ENCODE results near the gene HPS1.

The HPS1 gene

GRCh38 chr10:98419469-98420261 is 27.1 kb downstream of the HPS1 start:
- Histone ChIP-seq H2BK5ac (ENCODE audit: low read depth, low read length, poor library complexity) (no peak overlapping the region), H2BK12ac (ENCODE audit: low read length) (no peak overlapping the region), H3K4ac (ENCODE audit: low read depth, low read length) (no peak overlapping the region), H3K23ac (ENCODE audit: low read length) (no peak overlapping the region), H3K27ac (ENCODE audit: low read depth, low read length) (no peak overlapping the region), H2AFZ (ENCODE audit: insufficient read depth, low read length, poor library complexity) (no peak overlapping the region), H4K8ac (ENCODE audit: low read depth, low read length) (no peak overlapping the region), H4K91ac (ENCODE audit: low read depth, low read length) (no peak overlapping the region), H3K27me3 (ENCODE audit: insufficient read depth, low read length) (no peaks in the 10 kb centered on the region), H2BK120ac (ENCODE audit: insufficient read depth, low read length, poor library complexity) (no peak overlapping the region), H3K9ac (ENCODE audit: low read length) (no peak overlapping the region), H3K14ac (ENCODE audit: low read length) (no peak overlapping the region), H3K9me3 (ENCODE audit: insufficient read depth, low read depth, low read length) (no peaks in the 10 kb centered on the region), H2AK5ac (ENCODE audit: low read length) (no peak overlapping the region), H3K18ac (ENCODE audit: low read length) (no peak overlapping the region), H3K4me2 (ENCODE audit: low read length) (no peak overlapping the region), H4K12ac (ENCODE audit: low read depth, low read length) (no peak overlapping the region), H3K4me3 (ENCODE audit: low read depth, low read length) (no peak overlapping the region), H3K79me2 (ENCODE audit: control insufficient read depth, insufficient read depth, low read length, poor library complexity) (peaks cover 2% of the 10 kb centered on the region), H3K79me1 (ENCODE audit: low read length) (peaks cover 10% of the 10 kb centered on the region), H3K36me3 (ENCODE audit: control insufficient read depth in 1 of 2, insufficient read depth in 2 of 2, low read length in 2 of 2) (peaks cover 5 to 13% of the 10 kb centered on the region in 2 experiments), H3K4me1 (ENCODE audit: control insufficient read depth in 1 of 2, insufficient read depth in 2 of 2, low read length in 2 of 2) (peaks cover 23 to 26% of the 10 kb centered on the region in 2 experiments)
- no CpG with 5 or more reads among the region's 17 CpGs for WGBS (ENCODE audit: extremely low coverage, insufficient coverage, insufficient read length)
- no peak for DNase-seq

GRCh38 chr10:98418665-98419468 is 27.9 kb downstream of the HPS1 start:
- Histone ChIP-seq H3K4ac (ENCODE audit: low read depth, low read length) (no peak overlapping the region), H4K91ac (ENCODE audit: low read depth, low read length) (no peak overlapping the region), H3K36me3 (ENCODE audit: control insufficient read depth in 1 of 2, insufficient read depth in 2 of 2, low read length in 2 of 2) (peaks cover 5 to 13% of the 10 kb centered on the region in 2 experiments), H3K27ac (ENCODE audit: low read depth, low read length) (no peak overlapping the region), H2BK5ac (ENCODE audit: low read depth, low read length, poor library complexity) (no peak overlapping the region), H3K4me2 (ENCODE audit: low read length) (no peak overlapping the region), H3K9me3 (ENCODE audit: insufficient read depth, low read depth, low read length) (no peaks in the 10 kb centered on the region), H3K18ac (ENCODE audit: low read length) (no peak overlapping the region), H2BK12ac (ENCODE audit: low read length) (no peak overlapping the region), H3K14ac (ENCODE audit: low read length) (no peak overlapping the region), H3K9ac (ENCODE audit: low read length) (no peak overlapping the region), H2BK120ac (ENCODE audit: insufficient read depth, low read length, poor library complexity) (no peak overlapping the region), H4K12ac (ENCODE audit: low read depth, low read length) (no peak overlapping the region), H3K79me2 (ENCODE audit: control insufficient read depth, insufficient read depth, low read length, poor library complexity) (peaks cover 2% of the 10 kb centered on the region), H2AFZ (ENCODE audit: insufficient read depth, low read length, poor library complexity) (no peak overlapping the region), H3K27me3 (ENCODE audit: insufficient read depth, low read length) (no peaks in the 10 kb centered on the region), H3K4me3 (ENCODE audit: low read depth, low read length) (no peak overlapping the region), H3K23ac (ENCODE audit: low read length) (no peak overlapping the region), H3K79me1 (ENCODE audit: low read length) (peaks cover 11% of the 10 kb centered on the region), H3K4me1 (ENCODE audit: control insufficient read depth in 1 of 2, insufficient read depth in 2 of 2, low read length in 2 of 2) (peaks cover 24 to 26% of the 10 kb centered on the region in 2 experiments), H2AK5ac (ENCODE audit: low read length) (no peak overlapping the region), H4K8ac (ENCODE audit: low read depth, low read length) (no peak overlapping the region)
- no CpG with 5 or more reads among the region's 18 CpGs for WGBS (ENCODE audit: extremely low coverage, insufficient coverage, insufficient read length)
- no peak for DNase-seq

GRCh38 chr10:98417973-98418664 is 28.6 kb downstream of the HPS1 start:
- DNase-seq, result no peak
- H4K91ac ChIP-seq (ENCODE audit: low read depth, low read length), result no peak overlapping the region

GRCh38 chr10:98417481-98417959 is 29.2 kb downstream of the HPS1 start:
- H3K79me2 ChIP-seq (ENCODE audit: control insufficient read depth, insufficient read depth, low read length, poor library complexity), result peaks cover 2% of the 10 kb centered on the region
- no peaks in the 10 kb centered on the region for H3K27me3 ChIP-seq (ENCODE audit: insufficient read depth, low read length)
- H3K14ac ChIP-seq (ENCODE audit: low read length), result no peak overlapping the region
- peaks cover 5 to 10% of the 10 kb centered on the region in 2 experiments for H3K36me3 ChIP-seq (ENCODE audit: control insufficient read depth in 1 of 2, insufficient read depth in 2 of 2, low read length in 2 of 2)
- peaks cover 23 to 24% of the 10 kb centered on the region in 2 experiments for H3K4me1 ChIP-seq (ENCODE audit: control insufficient read depth in 1 of 2, insufficient read depth in 2 of 2, low read length in 2 of 2)
- no peak overlapping the region for H2AK5ac ChIP-seq (ENCODE audit: low read length)
- no peak overlapping the region for H3K9ac ChIP-seq (ENCODE audit: low read length)
- no peak overlapping the region for H2AFZ ChIP-seq (ENCODE audit: insufficient read depth, low read length, poor library complexity)
- no peaks in the 10 kb centered on the region for H3K9me3 ChIP-seq (ENCODE audit: insufficient read depth, low read depth, low read length)
- no peak overlapping the region for H2BK120ac ChIP-seq (ENCODE audit: insufficient read depth, low read length, poor library complexity)
- H4K8ac ChIP-seq (ENCODE audit: low read depth, low read length), result no peak overlapping the region
- no peak overlapping the region for H3K4me3 ChIP-seq (ENCODE audit: low read depth, low read length)
- H3K4me2 ChIP-seq (ENCODE audit: low read length), result no peak overlapping the region
- no CpG with 5 or more reads among the region's 19 CpGs for WGBS (ENCODE audit: extremely low coverage, insufficient coverage, insufficient read length)
- no peak overlapping the region for H3K23ac ChIP-seq (ENCODE audit: low read length)
- H3K27ac ChIP-seq (ENCODE audit: low read depth, low read length), result no peak overlapping the region
- DNase-seq, result no peak
- no peak overlapping the region for H3K18ac ChIP-seq (ENCODE audit: low read length)
- H4K91ac ChIP-seq (ENCODE audit: low read depth, low read length), result no peak overlapping the region
- H2BK5ac ChIP-seq (ENCODE audit: low read depth, low read length, poor library complexity), result no peak overlapping the region
- no peak overlapping the region for H4K12ac ChIP-seq (ENCODE audit: low read depth, low read length)
- H3K4ac ChIP-seq (ENCODE audit: low read depth, low read length), result no peak overlapping the region
- no peak overlapping the region for H2BK12ac ChIP-seq (ENCODE audit: low read length)
- H3K79me1 ChIP-seq (ENCODE audit: low read length), result peaks cover 11% of the 10 kb centered on the region

More at GRCh38 chr10:98417973-98418664, 28.6 kb downstream of the HPS1 start:
- H3K27me3 ChIP-seq (ENCODE audit: insufficient read depth, low read length), result no peaks in the 10 kb centered on the region
- H3K14ac ChIP-seq (ENCODE audit: low read length), result no peak overlapping the region
- no peak overlapping the region for H2BK12ac ChIP-seq (ENCODE audit: low read length)
- no peak overlapping the region for H3K4me2 ChIP-seq (ENCODE audit: low read length)
- no peak overlapping the region for H3K4ac ChIP-seq (ENCODE audit: low read depth, low read length)
- H3K23ac ChIP-seq (ENCODE audit: low read length), result no peak overlapping the region
- H3K79me2 ChIP-seq (ENCODE audit: control insufficient read depth, insufficient read depth, low read length, poor library complexity), result peaks cover 2% of the 10 kb centered on the region
- no peak overlapping the region for H3K9ac ChIP-seq (ENCODE audit: low read length)
- H3K9me3 ChIP-seq (ENCODE audit: insufficient read depth, low read depth, low read length), result no peaks in the 10 kb centered on the region
- no peak overlapping the region for H2AFZ ChIP-seq (ENCODE audit: insufficient read depth, low read length, poor library complexity)
- peaks cover 11% of the 10 kb centered on the region for H3K79me1 ChIP-seq (ENCODE audit: low read length)
- peaks cover 23 to 24% of the 10 kb centered on the region in 2 experiments for H3K4me1 ChIP-seq (ENCODE audit: control insufficient read depth in 1 of 2, insufficient read depth in 2 of 2, low read length in 2 of 2)
- H3K36me3 ChIP-seq (ENCODE audit: control insufficient read depth in 1 of 2, insufficient read depth in 2 of 2, low read length in 2 of 2), result peaks cover 5 to 13% of the 10 kb centered on the region in 2 experiments
- H4K12ac ChIP-seq (ENCODE audit: low read depth, low read length), result no peak overlapping the region
- H2BK5ac ChIP-seq (ENCODE audit: low read depth, low read length, poor library complexity), result no peak overlapping the region
- no peak overlapping the region for H2BK120ac ChIP-seq (ENCODE audit: insufficient read depth, low read length, poor library complexity)
- H2AK5ac ChIP-seq (ENCODE audit: low read length), result no peak overlapping the region
- H3K27ac ChIP-seq (ENCODE audit: low read depth, low read length), result no peak overlapping the region
- no peak overlapping the region for H3K4me3 ChIP-seq (ENCODE audit: low read depth, low read length)
- H3K18ac ChIP-seq (ENCODE audit: low read length), result no peak overlapping the region
- WGBS (ENCODE audit: extremely low coverage, insufficient coverage, insufficient read length), result no CpG with 5 or more reads among the region's 21 CpGs
- no peak overlapping the region for H4K8ac ChIP-seq (ENCODE audit: low read depth, low read length)

Data from trophoblast cell (in vitro differentiated cells and primary cell).